Stimulated activated CD4-positive, alpha-beta T cell treated with anti-CD3 and anti-CD28 coated beads, Interleukin-15, amount 100 ng/mL, for 1 hour (primary cell): Measurements from ENCODE around the gene ACOT11.

ENCODE experiments used
- DNase-seq, 2 donors: peaks; one replicate each; pipeline ENCODE4 v3.0.0-alpha.2; 2020; ENCODE audit warnings: low read depth in 1 of 2, low spot score in 1 of 2

Gene ACOT11

DNA sequence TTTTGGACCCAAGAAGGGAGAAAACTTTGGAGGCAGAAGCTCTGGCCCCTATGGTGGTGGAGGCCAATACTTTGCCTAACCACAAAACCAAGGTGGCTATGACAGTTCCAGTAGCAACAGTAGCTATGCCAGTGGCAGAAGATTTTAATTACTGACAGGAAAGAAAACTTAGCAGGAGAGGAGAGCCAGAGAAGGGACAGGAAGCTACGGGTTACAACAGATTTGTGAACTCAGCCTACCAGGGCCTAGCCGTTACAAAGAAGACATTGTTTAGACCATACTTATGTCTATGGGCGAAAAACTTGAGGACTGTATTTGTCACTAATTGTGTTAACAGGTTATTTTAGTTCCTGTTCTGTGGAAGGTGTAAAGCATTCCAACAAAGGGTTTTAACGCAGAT, 10.4 kb upstream of the ACOT11 start:
- DNase-seq = no peak

DNA sequence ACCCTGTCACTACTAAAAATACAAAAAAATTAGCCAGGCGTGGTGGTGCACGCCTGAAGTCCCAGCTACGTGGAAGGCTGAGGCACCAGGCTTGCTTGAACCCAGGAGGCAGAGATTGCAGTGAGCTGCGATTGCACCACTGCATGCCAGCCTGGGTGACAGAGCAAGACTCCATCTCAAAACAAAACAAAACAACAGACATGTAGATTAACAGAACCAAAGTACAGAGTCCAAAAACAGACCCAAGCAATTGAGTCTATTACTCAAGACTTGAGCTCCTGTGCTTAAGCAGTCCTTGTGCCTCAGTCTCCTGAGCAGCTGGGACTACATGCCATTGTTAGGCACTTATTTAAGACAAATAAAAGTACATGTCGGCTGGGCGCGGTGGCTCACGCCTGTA, 9.5 kb upstream of the ACOT11 start:
- DNase-seq = no peak

DNA sequence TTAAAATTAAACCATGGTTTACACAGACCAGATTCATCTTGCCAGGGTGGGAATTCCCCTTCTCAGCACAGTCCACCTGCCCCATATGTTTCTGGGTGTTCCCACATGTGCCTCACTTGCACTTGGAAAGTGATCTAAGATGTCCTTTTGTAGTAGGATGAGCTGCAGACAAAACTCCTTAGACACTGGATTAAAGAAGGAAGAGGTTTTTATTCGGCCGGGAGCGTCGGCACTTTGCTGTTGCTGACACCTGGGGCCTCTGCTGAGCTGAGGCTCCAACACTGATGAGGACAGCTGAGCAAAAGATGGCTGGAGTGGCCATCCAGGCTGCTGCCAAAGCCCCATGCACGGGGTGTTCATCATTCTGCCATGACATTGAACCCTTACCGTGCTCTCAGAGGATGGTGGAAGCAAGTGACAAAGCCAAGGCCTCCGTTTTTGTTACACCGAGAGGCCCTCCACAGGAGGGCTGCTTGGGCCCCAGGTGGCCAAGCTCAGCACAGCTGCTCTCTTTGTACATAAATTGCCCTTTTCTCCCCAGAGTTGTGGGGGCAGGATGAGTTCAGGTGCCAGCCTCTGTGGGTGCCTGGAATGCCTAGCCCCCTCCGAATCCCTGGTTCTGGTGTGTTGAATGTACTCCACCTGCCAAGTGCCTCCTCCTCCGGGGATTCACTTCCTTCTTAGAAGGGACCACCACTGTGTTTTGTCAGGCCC, 7.3 kb upstream of the ACOT11 start:
- DNase-seq = no peak

DNA sequence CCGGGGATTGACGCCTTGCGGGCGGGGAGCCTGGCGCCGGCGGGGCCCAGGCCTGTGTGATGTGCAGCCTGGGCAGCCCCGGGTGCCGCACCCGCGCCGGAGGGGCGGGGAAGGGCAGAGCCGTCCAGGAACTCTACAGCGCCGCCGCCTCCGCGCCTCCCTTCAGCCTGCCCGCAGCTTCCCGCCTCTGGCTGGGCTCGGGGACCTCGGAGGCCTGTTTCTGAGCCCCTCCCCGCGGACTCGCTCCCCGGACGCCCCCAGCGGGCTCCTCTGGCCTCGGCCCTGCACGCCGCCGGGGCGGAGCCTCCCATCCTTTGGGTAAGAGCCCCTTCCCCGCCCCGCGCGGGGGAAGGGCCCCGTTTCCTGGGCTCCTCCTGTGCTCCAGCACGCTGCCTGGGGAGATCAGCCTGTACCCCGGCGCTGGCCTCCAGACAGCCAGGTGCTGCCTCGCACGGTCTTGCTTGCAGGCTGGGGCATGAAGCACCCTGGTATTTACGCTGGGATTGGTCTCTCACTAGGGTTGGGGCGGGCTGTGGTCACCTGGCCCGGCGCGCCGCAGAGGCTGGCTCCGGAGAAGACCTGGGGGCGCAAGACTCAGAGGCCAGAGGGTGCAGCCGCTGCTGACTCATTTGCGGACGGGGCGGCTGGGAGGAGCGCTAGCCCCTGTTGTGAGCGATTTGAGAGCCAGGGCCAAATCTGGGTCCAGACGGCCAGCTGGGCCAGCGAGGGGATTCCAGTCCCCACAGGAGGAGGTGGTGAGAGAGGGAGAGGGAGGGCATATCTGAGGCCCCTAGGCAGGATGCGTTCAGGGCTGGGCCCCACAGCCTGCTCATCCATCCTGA, 5.7 kb upstream of the ACOT11 start:
- DNase-seq = peak; percentile 20 to 33

DNA sequence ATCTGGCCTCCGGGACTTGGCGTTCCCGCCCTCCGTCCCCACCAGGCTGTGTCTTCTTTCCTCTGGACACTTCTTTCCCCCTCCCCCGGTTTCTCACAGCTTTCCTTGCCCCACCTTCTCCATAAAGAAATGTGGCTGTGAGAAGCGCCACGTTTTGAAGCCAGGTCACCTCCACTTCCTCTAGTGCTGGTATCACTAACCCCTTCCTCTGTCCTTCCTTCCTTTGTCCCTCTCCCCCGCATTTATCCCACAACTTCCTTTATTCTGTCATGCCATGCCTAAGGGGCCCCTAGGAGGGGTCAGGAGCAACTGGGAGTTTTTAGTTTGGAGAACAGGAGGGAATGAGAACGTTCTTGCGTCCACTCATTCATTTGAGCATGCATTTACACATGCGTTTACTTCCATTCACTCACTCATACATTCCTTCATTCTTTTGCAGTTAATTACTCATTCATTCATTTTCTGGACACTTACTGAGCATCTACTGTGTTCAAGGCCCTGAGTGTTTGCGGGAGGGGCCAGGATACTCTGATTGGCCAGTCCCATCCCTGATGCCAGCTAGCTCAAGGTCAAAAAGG, 5.0 kb upstream of the ACOT11 start:
- DNase-seq = no peak

DNA sequence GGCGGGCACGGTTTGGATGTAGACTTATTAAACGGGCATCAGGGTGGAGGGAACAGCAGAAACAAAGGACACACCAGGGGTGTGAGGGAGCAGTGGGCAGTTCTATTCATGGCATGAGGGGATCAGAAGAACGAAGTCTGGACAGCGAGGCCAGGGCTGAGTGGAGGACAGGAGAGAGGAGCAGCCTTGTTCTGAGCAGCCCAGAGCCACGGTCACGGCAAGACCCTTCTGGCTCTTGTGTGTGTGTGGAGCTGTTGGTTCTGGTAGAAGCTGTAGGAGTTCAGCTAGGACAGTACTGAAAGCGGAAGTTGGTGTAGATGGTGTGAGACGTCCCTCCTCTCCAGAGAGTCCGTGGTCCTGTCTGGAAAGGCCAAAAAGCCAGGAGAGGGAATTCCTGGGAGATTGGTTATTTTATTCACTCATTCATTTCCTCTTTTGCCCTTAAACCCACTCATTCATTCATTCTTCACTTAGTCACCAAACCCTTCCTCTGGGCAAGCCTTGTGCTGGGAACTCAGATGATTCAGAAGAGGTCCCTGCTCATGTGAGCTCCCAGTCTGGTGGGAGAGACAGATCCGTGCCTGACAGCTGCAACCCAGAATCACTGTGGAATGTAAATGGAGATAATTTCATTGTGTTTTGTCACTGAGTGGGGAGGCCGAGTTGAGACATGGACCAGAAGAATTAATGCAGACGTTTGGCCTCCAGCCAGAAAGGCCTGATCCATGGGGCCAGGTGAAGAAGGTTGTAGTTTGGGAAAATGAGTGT, 4.1 kb upstream of the ACOT11 start:
- no peak for DNase-seq

DNA sequence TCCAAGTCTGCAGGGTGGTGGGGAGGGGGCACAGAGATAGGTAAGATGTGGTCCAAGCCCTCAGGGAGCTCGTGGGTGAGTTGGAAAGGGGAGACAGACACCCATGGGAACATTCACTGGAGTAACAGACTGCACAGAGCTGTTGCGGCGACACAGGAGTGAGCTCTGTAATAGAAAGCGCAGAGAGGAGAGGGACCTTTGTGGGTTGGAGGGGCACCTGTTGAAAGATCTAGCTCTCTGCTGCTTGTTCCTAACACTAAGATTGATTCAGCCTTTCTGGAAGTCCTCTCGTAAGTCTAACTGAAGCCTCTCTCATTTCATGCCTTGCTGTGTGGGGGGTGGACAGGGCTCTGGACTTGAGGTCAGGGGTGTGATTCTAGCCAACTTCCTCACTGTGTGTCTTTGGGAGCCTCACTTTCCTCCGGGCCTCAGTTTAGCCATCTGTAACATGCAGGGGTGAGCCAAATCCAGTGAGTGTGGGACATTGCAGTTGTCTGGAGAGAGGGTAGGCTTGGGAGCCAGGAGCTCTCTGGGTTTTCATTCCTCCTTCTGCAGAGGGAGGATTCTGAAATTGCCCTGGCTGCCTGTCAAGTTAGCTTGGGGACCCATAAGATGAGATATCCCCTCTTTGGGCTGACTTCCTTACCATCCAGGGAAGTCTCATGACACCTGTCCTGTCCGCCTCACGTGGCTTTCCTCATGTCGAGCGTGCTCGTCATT, 2.0 kb upstream of the ACOT11 start:
- no peak for DNase-seq

DNA sequence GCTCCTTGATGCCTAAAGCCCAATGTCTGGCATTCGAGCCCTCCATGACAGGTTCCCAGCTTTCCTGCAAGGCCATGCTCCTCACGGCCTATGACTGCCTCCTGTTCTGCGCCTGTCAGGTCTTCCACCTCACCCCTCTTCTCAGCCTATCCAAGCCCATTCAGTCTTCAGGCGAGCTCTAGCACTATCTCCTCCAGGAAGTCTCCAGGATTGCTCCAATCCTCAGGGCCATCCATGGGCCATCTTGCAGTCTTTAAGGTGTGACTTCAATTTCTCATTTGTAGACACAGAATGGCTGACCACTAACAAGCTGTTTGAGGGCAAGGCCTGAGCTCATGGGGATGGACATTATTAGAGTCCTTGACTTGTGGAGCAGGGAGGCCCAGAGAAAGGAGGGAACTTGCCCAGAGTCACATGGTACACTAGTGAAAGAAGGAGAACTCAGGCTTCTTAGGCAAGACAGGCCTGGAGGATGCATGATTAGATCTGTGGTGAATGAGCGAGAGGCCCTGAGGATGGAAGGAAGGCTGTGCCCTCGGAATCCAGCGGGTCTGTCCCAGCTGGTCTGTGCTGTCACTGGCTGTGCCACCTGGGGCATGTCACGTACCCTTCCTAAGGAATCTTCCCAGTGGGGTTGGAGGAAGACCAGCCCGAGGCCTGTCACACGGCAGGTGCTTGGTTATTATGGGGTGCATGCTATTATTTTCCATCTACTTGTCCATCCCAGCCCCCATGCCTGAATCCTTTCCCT, 1.2 kb upstream of the ACOT11 start:
- no peak for DNase-seq

DNA sequence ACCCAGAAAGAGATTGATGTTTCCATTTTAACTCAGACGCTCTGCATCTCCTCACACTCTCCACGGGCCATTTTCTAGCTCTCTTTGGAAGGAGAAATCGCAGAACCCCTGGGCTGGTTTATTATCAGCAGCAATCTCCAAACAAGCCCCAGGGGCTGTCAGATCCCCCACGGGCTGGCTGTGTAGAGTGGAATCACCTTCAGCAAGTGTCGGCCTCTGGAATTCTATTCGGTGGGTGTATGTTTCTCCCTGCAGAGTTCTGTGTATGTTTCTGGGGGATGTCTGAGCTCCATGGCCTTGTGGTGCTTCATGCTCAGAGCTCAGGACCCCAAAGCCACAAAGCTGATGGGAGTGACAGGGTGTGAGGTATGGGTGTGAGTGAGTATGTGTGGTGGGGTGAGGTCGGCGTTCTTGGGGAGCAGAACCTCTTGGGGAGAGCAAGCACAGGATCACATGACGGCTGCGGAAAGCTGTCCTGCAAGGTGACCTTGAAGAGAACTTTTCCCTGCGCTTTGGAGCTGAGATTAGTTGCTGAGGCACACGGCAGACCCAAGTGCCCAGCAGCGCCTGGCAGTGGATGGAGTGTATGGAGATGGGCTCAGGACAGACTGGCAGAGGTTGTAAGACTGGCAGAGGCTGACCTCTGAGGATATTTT, 489 bp downstream of the ACOT11 start:
- DNase-seq = no peak

DNA sequence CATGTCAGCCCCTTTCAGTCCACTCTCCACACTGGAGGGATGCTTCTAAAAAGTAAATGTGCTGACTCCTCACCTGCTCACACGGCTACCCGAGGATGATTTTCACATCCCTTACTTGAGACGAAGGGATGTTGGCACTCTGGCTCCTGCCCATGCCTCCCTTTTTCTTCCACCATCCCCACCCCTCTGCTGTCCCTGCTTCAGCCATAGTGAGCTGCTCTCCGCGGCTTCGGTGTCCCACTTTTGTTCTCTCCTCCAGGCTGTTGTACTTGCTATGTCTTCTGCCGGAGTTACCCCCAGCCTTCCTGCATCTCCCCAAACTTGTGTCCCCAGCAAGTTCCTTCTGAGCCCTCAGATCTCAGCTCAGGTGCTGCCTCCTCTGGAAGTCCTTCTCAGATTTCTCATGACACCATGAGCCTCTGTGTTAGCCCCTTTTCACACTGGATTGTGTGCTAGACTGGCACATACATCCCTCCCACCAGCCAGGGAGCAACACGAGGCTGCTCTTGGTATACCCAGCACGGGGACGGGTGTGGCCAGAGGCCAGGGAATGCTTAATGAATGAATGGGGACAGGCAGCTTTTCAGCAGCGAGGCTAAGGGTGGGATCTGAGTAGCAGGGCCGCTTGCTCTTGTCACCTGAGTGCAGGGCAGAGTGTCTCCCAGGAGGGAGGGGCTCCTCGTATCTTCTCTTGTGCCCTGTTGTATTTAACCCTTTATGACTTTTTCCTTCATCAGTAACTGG, 1.3 kb downstream of the ACOT11 start:
- DNase-seq = no peak

DNA sequence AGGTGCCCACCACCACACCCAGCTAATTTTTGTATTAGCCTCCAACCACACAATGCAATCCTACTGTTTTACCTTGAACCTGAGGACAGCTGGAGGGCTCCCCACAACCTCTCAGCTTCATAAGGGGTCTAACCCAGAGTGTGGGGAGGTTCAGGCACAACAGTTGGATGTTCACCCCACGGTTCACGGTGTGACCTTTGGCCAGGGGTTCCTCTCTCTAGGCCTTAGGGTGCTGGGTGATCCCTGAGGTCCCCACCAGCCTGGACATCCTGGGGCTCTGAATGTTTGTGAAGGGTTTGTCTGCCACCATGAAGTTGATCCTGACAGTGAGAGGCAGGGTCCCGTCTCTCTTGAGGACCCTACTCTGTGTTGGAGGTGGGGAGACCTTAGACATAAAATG, 3.9 kb downstream of the ACOT11 start:
- no peak for DNase-seq

DNA sequence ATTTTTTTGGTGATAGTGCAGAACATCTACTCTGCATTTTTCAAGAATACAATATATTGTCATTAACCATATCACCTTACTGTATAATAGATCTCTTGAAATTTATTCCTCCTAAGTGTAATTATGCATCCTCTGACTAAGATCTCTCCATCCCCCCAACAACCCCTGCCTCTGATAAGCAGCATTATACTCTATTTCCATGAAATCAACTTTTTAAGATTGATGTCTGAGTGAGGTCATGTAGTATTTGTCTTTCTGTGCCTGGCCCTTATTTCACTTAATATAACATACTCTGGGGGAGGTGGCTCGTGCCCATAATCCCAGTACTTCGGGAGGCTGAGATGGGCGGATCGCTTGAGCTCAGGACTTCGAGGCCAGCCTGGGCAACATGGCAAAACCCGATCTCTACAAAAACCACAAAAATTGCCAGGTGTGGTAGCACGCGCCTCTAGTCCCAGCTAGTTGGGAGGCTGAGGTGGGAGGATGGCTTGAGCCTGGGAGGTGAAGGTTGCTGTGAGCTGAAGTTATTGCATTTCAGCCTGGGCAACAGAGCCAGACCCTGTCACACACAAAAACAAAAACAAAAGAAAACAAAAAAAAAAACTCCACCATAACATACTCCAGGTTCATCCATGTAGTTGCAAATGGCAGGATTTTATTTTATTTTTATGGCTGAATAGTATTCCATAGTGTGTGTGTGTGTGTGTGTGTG, 5.7 kb downstream of the ACOT11 start:
- no peak for DNase-seq

DNA sequence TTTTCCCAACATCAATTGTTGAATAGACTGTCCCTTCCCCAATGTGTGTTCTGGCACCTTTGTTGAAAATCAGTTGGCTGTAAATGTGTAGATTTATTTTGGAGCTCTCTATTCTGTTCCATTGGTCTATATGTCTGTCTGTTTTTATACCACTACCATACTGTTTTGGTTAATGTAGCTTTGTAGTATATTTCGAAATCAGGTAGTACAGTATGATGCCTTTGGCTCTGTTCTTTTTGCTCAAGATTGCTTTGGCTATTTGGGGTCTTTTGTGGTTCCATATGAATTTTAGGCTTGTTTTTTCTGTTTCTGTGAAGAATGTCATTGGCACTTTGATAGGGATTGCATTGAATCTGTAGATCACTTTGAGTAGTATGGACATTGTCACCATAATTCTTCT, 8.1 kb downstream of the ACOT11 start:
- DNase-seq = no peak

DNA sequence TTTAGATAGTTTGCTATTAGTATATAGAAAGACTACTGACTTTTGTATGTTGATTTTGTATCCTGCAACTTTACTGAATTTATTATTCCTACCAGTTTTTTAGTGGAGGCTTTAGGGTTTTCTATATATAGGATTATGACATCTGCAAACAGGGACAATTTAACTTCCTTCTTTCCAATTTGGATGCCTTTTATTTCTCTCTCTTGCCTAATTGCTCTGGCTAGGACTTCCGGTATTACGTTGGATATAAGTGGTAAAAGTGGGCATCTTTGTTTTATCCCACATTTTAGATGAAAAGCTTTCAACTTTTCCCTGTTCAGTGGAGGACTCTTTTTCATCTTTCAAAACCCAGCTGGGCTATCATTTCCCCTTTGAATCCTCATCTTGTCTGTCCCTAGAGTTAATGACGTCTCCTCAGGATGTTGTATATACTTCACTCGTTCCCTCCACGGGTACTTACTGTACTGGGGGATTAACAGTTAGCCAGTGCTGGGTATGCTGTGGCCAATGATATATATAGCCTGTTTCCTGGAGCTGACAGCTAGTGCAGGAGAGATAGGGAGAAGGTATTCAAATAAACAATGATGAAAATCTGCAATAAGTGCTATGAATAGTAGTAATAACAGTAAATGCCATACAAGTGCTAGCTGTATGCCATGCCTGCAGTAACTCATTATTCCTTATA, 9.8 kb downstream of the ACOT11 start:
- no peak for DNase-seq

DNA sequence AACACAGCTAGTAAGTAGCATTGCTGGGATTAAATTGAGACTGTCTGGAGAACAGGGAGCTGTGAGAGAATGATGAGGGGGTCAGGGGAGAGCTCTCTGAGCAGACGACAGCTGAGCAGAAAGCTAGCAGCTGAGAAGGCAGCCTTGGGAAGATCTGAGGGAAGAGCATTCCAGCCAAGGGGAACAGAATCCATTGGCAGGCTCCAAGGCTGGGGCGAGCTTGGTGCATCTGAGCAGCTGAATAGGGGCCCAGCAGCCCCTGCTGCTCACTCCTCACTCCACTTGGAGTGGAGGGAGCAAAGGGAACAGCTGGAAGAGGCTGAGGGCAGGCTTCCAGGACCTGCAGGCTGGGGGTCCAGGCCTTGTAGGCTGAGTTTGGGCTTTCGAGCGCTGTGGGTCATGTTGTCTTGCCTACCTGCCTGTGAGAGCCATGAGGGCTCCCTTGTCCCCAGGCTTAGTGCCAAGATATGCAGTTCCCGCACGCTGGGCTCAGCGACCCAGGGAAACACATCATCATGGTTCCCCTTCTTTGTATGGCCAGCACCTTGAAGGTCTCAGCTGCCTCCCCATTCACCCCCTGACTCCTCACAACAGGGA, 10.5 kb downstream of the ACOT11 start:
- DNase-seq = no peak

DNA sequence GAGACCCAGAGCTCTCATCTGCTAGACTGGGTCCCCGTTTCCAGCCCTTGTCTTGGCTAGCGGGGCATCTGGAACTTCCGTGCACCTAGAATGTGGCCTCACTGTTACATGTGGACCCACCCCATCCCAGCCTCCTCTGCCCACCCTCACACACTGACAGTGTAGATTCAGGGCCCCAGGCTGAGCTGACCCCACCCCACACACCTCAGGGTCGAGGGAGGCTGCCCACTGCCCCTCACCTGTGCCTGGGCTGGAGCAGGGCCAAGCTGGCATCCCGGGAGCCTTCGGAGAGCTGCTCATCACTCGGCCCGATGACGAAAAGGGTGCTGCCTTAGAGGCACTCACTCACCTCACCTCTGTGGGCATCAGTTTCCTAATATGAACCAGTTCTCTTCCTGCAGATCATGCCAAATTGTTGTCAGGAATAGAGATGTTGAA, 11.1 kb downstream of the ACOT11 start:
- DNase-seq = no peak

DNA sequence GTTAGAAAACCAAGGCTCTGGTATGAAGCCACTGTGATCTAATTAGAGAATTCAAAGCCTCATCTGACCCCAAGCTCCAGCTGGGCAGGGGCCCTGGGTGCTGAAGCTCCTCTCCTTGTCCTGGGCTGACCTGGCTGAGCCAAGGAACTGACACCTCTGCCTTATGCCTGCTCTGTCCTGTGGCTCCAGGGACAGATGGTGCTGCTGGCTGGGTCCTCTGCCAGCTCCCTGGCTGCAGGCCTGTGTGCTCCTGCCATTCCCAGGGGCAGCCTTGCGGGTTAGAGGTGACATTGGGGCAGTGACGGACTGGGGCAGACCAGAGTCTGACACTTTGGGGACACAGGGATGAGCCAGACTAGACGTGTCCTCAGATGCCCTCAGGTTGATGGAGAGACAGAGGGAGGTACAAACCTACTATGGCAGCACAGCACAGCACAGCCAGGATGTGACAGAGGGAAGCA, 11.8 kb downstream of the ACOT11 start:
- no peak for DNase-seq
